Stimulated activated CD8-positive, alpha-beta memory T cell treated with anti-CD3 and anti-CD28 coated beads, Interleukin-15, amount 100 ng/mL, for 4 hours (primary cell): Measurements from ENCODE around the gene KL.

Experiments used
- DNase-seq, 2 donors: peaks; one replicate each; pipeline ENCODE4 v3.0.0-alpha.2; 2020; ENCODE audit warnings: low read depth in 2 of 2

The KL gene

DNA sequence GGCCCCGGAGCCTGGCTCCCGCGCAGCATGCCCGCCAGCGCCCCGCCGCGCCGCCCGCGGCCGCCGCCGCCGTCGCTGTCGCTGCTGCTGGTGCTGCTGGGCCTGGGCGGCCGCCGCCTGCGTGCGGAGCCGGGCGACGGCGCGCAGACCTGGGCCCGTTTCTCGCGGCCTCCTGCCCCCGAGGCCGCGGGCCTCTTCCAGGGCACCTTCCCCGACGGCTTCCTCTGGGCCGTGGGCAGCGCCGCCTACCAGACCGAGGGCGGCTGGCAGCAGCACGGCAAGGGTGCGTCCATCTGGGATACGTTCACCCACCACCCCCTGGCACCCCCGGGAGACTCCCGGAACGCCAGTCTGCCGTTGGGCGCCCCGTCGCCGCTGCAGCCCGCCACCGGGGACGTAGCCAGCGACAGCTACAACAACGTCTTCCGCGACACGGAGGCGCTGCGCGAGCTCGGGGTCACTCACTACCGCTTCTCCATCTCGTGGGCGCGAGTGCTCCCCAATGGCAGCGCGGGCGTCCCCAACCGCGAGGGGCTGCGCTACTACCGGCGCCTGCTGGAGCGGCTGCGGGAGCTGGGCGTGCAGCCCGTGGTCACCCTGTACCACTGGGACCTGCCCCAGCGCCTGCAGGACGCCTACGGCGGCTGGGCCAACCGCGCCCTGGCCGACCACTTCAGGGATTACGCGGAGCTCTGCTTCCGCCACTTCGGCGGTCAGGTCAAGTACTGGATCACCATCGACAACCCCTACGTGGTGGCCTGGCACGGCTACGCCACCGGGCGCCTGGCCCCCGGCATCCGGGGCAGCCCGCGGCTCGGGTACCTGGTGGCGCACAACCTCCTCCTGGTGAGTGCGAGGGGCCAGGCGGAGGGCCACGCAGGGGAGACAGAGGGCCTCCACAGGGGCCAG is at the start of gene KL:
Gene KL (plus strand): TSS at position 10 of the 909 bp plus-strand sequence. CDS start 18 bp downstream, at position 28.
- no peak for DNase-seq

DNA sequence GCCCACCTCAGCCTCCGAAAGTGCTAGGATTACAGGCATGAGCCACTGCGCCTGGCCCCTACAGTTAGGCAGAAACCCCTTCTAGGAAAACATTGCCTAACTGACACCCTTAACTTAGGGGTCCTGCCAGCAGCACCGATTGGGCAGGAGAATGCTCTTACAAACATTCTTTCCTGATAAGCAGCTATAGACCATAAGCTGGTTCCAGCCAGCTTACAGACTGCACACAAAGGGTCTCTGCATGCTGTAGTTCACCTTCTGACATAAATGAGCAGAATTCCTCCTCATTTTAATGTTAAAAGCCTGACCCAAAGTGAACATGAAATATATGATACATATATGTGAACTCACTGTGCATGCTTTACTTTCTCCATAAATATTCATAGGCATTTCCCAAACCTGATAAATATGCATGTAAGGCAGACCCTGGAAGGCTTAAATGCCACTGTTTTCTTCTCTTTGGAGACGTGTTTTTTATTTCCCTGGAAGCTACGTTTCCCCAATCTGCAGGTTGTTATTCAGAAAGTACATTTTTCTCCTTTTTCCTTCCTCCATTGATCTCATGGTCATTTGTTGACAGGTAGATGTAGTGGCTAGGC is 48.5 kb upstream of the KL start:
- no peak for DNase-seq

DNA sequence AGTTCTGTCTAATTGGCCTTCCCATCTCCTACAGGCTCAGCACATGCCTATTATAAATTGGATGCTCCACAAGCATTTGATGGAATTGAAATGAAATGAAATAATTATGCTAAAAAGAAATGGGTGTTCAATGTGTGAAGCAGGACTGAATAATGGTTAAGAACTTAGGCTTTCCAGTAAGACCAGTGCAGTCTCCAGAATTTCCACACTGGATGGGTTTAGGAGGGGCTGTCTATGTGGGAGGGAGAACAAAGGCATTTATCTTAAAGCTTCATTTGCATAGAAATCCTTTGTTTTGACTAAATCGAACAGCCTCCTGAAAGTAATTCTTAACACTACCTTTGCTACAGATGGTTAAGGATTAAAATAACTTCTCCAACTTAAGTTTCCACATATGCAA is 47.9 kb upstream of the KL start:
- DNase-seq: no peak

DNA sequence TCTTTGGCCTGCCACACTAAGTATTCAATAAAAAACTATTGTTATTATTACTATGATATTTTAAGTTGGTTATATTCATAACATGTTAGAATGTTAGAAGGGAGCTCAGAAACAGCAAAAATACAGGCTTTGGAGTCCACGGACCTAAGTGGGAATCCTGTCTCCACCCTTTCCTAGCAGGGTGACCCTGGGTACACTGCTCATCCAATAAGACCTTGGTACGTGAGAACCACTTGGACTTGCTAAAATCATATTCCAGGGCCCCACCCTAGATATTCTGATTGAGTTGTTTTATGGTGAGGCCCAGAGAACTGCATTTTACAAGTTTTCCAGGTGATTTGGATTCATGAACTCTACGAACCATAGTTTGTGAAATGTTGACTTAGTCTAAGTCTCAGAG is 47.4 kb upstream of the KL start:
- no peak for DNase-seq

DNA sequence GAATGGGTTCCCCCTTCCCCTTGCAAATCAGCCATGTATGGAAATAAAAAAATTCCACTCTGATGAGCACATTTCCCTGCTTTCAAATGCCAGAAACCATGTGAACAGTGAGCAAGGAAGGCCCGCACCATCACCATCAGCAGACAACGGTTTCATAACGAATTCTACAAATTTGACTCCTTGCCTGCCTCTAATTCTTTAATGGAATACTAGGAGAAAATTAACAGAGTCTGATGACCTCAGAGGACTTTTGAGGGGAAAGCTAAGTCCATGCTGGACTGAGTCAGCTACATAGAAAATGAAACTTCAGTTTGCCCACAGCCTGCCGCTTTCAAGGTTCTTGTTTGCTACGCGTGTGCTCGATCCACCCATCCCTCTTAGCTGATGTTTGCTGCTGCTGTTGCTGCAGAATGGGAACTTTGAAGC is 46.7 kb upstream of the KL start:
- no peak for DNase-seq

DNA sequence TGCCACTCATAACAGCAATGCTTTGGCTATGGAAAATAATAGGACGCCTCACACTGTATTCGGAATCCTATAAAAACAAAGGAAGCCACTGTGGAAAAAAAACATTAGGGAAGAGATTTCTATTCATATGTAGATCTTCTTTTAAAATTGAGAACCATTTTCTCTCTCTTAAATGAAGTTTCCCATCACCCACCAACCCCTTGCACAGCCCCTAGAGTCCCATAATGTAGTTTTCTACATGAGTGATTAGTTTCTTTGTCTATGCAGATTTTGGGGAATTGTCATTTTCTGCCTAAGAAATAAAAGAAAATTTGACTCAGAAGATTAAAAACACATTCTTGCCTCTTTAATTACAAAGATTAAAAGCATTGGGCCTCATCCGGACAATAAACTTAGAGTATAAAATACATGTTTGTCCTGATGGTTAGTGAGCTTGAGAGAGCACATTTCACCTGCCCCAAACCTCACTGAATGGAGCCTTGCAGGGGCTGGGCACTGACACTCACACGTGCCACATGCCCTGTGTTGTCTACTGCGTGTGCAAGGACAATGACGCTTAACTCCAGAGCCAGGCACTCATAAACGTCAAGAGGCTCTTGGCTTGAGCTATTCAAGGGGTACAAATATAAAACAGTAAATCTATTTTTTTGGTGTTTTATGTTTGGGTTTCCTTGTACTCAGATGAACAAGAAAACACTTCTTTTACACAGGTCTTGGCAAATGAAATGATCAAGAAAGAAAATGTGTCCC is 40.0 kb upstream of the KL start:
- DNase-seq: no peak

DNA sequence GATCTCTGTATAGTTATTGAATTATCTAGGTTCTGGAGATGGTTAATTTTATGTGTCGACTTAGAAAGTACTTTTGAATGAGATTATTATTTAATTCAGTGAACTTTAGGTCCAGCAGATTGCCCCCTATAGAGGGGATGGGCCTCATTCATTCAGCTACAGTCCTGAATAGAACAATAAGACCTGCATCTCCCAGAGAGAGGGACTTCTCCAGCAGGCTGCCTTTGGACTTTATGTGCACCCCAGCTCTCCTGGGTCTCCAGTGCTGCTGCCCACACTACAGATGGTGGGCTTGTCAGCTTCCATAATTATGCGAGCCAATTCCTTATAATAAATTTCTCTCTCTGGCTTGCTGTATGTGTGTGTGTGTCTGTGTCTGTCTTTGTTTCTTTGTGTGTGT is 39.3 kb upstream of the KL start:
- DNase-seq: no peak

DNA sequence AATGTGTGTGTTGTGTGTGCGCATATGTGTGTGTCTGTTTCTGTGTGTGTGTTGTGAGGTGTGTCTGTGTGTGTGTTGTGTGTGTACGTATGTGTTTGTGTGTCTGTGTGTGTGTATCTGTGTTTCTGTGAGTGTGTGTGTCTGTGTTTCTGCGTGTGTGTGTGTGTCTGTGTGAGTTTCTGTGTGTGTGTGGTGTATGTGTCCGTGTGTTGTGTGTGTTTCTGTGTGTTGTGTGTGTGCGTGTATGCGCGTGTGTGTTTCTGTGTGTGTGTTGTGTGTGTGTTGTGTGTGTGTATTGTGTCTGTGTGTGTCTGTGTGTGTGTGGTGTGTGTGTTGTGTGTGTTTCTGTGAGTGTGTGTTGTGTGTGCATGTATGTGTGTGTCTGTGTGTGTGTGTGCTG is 38.9 kb upstream of the KL start:
- no peak for DNase-seq

DNA sequence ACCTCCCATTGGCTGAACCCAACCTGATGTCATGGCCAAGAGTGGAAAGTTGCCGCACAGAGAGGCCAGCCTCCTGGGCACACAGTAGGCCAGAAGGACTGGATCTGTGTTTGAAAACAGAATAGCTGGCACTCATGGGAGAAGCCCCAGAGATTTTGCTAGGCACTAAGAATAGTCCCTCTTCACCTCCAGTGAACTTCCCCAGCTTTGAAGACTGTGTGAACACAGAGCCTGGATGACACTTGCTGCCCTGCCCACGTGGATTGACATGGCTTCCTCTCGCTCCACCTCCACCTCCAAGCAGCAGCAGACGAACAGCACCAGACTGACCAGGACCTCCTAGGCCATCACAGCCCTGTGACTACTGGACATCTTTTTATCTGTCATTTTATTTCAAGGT is 37.9 kb upstream of the KL start:
- no peak for DNase-seq

DNA sequence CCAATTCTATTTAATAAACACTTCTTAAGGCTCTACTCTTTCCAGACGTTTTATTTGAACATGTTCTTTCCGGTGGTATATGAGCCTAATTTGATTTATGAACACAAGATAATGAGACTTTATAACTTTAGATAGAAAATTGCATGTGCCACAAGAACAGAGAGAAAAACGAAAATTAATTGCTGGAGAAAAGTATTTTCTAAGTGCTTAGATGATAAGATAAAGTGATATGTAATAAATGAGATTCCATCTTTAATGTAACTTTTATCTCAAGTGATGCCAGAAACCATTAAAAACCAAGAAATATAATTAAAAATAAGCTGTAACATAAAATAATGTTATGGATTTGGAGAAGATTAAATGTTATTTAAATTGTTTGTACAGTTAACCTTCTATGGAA is 33.2 kb upstream of the KL start:
- DNase-seq: no peak

DNA sequence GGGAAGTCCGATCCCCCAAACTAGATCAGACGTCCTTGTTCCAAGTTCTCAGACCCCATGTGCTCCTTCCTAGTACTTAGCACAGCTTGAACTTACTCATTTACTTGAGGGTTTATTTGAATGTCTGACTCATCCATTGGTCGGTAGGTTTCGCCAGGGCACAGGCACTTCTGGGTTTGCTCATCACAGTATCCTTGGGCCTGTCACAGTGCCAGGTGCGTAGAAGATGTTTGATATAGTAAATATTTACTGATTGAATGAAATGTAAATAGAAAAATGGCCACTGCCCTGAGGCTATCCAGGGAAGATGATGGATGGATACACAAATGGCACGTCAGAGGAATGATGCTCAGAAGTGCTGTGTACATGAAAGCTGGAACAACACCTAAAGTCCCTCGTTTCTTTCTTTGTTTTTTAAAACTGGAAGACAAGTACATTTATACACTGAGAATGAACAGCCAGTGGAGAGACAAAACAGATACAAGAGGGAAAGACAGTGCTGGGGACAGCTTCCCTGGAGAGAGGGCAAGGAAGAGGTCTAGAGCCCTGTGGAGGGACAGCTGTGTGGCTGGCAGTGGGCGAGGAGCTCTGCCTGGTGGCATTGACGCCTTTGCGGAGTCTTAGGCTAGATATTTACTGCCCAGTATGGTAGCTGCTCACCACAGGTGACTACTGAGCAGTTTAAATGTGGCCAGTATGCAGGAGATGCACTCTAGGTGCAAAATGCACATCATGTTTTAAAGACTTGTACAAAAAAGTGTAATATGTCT is 31.2 kb upstream of the KL start:
- DNase-seq: no peak

DNA sequence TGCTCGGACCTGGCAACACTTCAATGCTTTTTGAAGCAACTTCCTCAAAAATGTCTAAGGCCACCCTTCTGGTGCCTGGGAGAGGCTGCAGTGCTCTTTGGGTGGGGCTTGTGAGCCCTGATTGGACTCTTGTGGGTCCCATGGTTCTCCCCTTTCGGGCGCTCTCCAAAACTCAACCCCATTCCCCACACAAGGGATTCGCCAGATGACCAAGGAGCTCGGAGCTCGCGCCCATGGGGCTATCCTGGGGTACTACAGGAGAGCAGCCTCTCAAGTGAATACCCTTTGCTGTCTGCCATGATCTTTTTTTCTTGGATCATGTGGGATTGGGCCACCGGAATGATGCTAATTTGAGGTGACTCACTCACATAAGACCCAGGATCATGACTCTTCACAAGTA is 29.7 kb upstream of the KL start:
- no peak for DNase-seq

DNA sequence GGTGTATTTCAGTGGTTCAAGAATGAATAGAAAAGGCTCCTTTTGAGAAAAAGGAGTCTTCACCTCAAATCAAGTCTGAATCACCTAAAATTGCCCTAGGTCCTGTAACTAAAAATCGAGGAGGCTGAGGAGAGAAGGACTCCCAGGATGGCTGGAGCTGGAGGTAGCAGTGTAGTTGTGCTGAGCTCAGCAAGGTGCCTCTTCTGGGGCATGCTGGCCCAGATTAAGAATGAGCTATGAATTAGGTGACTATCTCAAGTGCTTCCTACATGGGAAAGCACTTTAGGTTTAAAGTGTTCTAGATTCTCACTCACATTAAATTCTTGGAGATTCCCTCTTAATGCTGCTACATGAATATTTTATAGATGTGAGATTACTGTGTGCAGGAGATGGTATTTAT is 28.8 kb upstream of the KL start:
- no peak for DNase-seq

DNA sequence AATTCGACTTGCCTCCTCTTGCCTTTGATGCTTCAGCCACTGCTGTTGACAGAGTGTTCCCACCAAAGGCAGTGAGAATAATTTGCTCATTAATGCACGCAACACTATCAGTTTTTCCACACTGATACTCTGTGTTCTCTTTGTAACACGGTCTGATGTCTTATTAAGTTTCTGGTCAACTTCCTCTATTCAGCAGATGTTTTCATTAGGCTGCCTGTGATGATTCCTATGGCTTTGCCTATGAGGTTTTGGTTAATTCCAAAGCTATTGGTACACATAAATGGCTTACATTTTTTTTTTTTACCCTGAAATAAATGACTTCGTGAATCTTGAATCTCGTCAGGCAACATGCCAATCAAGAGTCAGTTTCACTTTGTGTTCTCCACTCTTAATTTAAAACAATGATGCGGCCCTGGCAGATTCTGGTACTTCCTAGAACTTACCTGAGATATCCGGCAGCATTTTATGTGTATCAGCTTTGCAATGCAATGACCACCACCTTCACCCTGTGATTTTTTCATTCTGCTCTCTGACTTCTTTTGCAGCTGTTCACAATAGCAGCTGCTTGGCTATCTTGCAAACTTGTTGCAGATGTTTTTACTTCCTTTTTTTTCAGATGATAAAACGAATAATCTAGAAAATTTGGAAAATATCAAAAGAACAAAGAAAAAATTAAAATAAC is 27.5 kb upstream of the KL start:
- DNase-seq: no peak

DNA sequence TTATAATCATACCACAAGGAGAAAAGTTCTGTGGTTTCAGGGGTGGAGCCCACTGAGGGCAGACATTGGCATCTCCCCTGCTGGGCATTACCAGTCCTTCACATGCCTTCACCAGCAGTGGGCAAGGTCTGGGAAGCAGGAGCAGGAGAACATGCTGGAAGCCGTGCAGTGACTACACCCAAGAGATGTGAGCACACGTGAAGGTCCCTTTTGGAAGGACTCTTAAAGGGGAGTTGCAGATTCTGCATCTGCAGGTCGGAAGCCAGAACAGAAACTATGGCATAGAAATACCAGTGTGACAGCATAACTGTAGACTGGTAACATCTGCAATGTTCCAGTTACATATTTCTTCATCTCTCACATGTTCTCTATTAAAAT is 26.9 kb upstream of the KL start:
- no peak for DNase-seq

DNA sequence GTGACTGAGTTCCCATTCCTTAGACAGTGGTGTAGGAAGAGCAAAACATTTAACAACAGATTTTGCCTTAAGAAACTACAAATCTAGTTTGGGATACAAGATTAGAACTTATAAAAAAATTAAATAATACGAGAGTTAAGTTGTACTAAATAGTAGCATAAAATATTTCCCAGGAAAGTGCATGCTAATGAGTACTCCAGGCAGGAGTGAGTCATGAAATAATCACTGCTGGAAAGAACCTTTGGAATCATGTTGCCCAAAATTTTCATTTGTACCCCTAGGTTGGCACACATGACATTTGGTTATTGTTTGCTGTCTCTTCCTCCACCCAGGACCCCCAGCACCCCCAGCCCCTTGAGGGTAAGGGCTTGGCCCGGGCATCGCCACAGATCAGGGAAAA is 26.3 kb upstream of the KL start:
- DNase-seq: no peak

DNA sequence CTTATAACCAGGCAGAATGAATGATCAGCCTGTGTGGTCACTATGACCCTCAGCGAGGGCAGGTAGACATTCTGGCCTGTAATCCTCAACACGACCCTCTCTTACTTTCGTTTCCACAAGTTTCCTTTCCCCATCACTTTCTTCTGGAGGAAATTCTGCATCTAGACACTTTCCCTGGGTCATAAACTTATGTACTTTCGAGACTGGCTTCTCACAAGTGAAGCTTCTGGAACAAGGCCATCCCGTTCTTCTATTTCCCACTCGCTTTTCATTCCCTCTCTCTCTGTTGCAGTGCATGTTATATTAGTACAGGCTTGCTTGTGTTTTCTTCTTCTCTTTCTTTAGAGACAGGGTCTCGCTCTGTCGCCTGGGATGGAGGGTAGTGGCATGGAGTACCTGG is 23.1 kb upstream of the KL start:
- no peak for DNase-seq

DNA sequence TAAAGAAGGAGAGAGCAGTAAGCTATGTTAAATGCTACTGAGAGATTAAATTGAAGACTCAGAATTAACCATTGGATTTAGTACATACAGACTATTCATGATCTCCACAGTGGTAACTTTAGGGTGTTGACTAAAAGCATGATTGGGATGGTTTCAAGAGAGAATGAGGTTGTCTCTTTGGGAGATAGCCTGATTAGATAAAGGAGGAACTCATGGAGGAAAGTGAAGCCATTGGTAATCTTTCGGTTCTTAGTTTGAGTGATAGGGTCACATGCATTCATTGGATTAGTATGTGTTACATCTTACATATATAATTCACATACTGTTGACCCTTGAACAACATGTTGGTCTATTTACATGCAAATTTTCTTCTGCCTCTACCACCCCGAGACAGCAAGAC is 18.8 kb upstream of the KL start:
- DNase-seq: no peak

DNA sequence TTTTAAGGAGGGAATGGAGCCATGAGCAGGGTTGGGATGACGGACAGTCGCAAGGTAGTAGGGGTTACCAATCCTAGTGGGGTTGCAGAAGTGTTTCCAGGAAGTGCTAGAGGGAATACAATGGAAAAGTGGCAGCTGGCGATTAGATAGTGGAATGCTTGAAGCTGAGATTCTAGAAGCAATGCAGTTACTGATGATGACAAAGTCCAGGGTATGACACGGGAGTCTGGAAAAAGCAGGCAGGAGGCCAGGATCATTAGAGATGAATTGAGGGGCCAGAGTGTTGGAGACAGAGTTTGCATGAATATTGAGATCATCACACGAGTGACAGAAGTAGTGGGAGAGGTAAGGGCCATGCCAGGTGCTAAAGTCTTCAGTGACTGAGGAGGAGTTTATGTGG is 17.3 kb upstream of the KL start:
- DNase-seq: no peak

DNA sequence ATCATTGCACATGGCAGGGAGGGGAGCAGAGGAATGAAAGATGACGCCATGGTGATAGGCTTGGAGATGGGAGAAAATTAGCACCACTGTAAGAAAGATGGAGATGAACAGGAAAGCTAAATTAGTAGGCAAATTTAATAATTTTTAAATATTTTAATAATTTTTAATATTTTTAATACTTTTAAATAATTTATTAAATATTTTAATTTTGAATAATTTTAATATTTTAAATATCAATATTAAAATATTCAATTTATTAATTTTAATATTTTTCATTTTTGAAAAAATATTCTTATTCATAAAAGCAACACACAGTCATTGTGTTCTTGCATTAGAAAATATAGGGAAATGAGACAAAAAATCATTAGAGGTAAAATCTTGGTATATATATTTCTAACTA is 15.9 kb upstream of the KL start:
- DNase-seq: no peak

DNA sequence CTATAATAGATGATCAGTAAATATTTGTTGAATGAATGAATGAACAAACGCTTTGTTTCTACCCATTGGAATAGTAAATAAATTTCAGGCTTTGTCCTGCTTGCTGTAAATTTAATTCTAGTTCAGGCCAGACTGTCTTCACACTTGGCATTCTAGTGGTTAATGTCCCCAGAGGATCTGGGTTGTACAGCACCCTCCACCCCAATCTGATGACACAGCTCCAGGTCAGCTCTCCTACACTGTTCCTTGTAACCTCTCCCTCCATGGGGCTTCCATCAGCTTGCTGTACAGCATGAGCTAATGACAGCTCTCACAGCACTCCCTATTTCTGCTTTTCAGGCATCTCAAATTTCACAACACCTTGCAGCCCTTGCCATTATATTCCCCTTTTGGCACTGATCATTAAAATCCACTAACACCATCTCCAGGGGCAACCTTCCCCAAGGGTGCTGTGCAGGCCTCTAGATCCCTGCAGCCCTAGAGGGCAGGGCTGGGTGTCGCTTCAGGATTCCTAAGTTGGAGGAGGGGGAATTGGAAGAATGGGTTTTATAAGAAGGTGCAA is 12.7 kb upstream of the KL start:
- no peak for DNase-seq
